K562 (cell line): ENCODE measurements around the gene KCNK6.

Source experiments
- CTCF ChIP-seq, 3 experiments: IDR thresholded peaks in 2 of 3; conservative IDR thresholded peaks in 1 of 3; 2 replicates each; pipeline ENCODE4 v1.5.1; 2011 to 2012; ENCODE audit warnings: low read length in 3 of 3, mild to moderate bottlenecking in 3 of 3, control low read depth in 2 of 3, improper control_type of control experiment in 1 of 3, inconsistent platforms in 1 of 3, low read depth in 1 of 3, mixed read lengths in 1 of 3, moderate library complexity in 1 of 3; ENCODE audit not compliant: insufficient read depth in 2 of 3
- PHF20 ChIP-seq: fragments of 450-650 bp; IDR thresholded peaks from 2 replicates; pipeline ENCODE4 v1.6.1; 2018; ENCODE audit not compliant: partially characterized antibody
- RFX1 ChIP-seq: fragments of 450-650 bp; IDR thresholded peaks from 2 replicates; pipeline ENCODE4 v1.6.1; 2016; ENCODE audit warnings: mild to moderate bottlenecking, moderate library complexity
- RREB1 ChIP-seq: fragments of 250-450 bp; sonication (Bioruptor Pico); IDR thresholded peaks from 2 replicates; pipeline ENCODE4 v1.4.0; 2020

GRCh38 chr19:38285567-38285966 is 34.1 kb upstream of the KCNK6 start:
- no peak for TF ChIP-seq CTCF (IDR thresholded peaks at IDR 0.05 in 2 of 3, conservative IDR thresholded peaks at IDR 0.05 in 1 of 3; ENCODE audit: insufficient read depth in 2 of 3, low read depth in 1 of 3, low read length in 3 of 3)
- TF ChIP-seq RREB1 (CRISPR knock-in tag): no peak
- no peak for TF ChIP-seq PHF20
- TF ChIP-seq RFX1: no peak
